Measurements from ENCODE around the gene NPHP4.

Gene NPHP4

DNA sequence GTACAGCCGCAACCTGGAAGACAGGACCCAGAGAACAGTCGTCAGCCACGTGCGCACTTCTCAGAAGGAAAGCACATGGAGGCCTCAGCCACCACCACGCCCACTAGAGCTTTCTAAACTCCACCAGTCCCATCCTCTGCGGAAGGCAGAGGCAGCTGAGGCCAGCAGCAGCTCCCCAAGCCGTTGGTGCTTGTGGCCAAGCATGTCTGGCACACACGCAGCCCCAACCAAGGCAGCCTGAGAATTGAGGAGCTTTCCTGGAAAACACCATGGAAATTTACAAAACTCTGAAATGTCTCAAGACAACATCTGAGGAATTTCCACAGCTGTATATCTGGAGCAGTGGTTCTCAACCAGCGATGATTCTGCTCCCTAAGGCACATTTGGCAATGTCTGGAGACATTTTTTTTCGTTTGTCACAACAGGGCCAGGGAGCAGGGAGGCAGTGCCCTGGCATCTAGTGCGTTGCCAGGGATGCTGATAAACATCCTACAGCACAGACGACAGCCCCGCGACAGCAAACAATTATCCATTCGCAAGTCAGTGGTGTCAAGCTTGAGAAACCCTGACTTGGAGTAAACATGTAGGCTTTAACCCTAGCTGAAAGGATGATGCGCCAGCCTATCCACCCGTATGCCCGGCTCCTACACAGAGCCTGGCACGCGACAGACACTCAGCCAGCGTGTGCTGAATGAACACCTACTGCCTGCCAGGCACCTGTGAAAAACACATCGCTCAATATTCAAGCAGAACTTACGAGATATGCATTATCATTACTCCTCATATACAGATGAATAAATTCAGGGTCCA is 24.7 kb downstream of the NPHP4 start:
- no peak for DNase-seq

DNA sequence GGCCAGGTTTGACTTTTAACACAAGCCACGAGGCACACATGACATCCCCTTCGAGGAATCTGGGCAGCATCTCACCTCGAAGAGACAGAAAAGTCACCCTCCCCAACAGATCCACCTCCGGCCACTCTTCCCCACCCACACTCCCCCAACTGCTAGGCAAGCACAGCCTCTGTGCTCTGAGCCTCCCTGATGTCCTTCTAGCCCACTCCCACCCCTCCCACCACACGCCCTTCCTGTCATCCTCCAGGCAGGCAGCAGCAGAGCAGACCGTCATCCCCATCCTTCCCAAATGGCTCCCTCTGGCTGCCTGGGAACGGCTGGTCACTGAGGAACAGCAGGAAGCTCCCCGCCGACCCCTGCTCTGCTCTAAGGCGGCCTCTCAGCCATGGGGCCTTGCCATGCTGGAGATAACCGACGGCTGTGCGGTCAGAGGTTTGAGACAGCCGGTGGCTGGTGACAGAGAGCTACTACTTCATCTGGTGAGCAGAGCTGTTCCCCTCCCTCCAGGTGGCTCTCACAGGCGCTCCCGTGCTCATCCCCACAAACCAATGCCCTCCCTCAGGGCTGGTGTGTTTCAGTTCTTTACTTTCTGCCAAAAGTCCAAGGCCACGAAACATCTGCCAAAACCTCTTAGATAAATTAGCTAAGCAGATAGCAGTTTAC is 25.6 kb downstream of the NPHP4 start:
- no peak for DNase-seq

DNA sequence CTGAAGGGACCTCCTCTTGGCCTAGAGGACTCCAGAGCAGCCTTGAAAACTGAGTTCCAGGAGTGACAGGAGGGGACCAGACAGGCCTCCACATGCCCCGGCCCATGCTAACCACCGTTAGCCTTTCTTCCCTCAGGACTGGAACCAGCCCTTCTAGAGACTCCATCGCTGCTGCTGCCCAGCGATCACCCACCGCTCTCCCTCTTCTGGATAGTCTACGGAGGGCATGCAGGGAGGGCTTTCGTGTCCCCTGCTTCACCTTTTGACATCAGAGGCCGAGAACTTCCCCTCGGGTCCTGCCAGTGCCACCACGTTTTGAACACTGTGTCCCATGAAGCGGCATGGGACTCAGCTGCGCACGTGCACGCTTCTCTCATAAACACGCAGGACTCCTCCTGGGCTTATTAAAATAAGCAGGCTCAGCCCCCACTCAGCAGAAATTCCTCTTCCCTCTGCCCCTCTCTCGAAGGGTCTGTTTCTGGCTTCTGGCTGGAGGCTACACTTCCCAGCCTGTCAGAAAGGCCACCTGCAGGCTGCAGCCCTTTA is 26.6 kb downstream of the NPHP4 start:
- no peak for DNase-seq

DNA sequence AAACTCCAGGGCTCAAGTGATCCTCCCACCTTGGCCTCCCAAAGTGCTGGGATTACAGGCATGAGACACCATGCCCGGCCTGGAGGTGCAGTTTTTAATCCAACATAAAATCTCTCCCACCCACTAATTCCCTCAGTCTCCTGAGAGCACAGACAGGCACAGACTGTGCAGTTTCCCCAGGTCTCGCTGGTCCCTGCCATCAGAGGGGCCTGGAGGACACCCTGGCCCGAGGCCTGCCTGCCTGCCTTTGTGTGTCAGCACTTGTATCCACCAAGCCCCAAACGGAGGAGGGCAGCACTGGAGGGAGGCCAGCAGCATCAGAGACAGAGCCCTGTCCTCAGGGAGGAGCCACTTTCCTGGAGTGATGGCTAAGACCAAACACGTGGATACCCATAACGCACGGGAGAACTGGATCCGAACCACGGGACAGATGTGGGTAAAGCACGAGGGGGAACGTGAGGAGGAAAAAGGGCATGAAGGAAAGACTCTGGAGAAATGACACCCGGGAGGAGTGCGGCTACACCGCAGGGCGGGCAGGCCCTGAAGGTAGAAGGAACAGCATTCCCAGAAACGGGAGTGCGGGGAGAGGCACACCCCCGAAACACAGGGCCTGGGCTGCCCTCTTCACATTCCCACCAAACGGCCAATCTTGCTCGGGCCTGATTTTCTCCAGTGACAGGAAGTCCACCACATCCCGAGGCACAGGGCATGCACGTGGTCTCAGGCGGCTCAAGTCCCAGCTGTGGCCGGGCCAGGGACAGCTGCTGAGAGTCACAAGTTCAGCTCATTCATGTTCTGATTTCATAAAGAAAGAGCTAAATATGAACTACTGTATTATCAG is 29.7 kb downstream of the NPHP4 start:
- no peak for DNase-seq

DNA sequence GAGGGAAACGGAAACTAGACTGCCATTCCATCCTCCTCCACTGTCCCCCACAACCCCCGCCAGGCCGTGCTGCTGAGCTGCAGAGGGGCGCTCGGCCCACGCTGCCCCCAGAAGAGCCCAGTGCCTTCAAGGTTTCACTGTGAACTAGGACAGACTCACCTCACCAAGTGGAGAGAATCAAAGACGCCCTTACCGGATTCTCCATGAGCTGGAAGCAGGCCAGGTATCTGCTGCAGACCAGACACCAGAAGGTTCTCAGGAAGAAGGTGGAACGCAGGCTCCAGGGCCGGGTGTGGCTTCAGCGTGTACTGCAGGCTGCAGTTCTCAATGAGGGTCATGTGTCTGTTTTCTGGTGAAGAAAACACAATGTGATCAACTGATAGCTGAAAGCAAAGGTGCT is 30.6 kb downstream of the NPHP4 start:
- DNase-seq, result no peak

DNA sequence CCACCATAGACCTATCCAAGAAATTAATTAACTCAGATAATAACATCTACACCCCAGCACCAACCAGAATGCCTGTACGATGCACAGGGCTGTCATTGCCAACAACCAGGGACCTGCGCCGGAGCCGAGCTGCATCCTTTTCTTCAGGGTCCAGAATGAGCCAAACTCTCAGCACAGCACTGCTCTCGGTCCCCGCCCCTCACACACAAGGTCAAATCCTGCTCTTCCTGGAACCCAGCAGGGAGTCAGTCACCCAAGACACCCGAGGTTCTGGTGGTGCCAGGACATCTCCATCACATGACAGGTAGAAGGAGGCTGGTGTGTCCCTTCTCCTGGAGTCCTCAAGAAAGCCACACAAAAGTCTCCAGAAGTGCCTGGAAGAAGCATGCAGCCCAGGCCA is 31.9 kb downstream of the NPHP4 start:
- DNase-seq, result no peak

DNA sequence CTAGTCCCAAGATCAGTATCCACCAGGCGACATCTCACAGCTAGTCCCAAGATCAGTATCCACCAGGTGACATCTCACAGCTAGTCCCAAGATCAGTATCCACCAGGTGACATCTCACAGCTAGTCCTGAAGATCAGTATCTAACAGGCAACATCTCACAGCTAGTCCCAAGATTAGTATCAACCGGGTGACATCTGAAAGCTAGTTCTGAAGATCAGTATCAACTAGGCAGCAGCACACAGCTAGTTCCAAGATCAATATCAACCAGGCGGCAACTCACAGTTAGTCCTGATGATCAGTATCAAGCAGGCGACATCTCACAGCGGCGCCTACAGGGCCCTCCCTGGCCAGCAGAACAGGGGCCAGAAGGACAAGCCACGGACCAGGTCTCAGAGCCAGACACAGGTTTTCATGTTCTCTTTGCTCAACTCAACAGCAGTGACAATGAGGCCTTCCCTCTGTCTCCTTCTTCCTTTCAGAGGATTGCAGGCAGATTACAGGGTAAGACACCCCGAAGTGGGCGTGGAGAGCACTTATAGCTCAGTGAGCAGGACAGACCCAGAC is 32.5 kb downstream of the NPHP4 start:
- no peak for DNase-seq

DNA sequence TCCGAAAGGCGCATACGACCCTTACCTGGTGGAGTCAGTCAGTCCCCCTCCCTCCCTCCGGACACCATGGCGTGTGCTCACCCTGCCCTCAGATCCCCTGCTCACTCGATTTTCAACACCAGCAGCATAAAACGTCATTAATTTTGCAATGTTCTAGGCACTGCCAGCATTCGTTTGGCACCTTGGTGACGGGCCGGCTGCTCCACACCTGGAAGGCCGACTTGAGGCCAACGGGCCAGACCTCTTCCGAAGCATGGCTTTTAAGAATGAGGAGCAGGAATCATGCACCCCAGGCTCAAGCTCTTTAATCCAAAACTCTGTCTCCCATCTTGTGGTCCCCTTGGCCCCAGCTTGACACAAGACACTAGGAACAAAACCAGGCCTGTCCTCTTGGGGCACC is 33.1 kb downstream of the NPHP4 start:
- DNase-seq, result no peak

DNA sequence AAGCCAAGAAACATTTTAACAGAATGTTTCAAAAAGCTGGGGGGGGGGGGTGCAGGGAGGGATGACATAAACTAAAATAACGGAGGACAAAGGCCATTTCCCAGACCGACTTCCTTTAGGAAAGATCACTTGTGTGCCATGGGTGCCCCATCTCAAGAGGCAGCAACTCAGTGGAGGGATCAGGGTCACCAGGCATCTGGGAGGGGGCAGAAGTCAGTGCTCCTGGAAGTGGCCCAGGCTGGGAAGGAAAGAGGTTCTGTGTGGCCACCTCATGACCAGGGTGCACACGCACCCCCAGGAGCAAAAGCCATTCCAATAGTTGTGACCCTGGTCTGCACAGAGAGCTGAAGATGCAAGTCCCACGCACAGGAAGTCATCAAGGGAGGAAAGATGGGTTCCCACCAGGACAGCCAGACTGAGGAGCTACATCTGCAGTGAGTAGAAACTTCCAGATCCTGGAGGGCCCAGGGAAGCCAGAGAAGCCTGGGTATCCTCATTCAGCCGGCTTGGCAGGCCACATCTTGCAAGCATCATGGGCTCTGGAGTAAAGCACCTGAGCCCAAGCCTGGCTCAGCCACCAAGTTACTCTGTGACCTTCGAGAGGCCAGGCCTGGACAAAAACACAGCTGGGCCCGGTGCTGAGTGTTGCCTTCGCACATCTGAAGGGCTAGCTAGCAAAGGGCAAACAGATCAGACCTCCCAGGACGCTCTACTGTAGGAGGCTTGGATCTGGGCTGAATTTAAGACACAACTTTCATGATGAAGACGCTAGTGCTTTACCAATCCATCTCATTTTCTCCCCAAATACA is 36.0 kb downstream of the NPHP4 start:
- DNase-seq, result no peak

DNA sequence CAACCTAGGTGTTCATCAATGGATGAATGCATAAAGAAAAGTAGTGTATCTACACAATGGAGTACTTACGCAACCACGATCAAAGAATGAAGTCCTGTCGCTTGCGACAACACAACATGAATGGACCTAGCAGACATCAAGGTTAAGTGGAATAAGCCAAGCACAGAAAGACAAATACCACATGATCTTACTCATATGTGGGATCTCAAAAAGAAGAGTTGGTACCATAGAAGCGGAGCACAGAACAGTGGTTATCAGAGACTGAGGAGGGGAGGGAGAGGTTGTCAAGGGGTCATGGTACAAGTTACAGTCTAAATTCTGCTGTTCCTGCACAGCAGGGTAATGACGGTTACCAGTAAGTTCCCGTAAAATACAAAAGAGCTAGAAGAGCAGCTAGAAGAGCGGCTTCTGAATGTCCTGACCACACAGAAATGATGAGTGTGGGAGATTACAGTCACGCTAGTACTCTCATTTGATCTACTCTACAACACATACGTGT is 36.7 kb downstream of the NPHP4 start:
- no peak for DNase-seq

DNA sequence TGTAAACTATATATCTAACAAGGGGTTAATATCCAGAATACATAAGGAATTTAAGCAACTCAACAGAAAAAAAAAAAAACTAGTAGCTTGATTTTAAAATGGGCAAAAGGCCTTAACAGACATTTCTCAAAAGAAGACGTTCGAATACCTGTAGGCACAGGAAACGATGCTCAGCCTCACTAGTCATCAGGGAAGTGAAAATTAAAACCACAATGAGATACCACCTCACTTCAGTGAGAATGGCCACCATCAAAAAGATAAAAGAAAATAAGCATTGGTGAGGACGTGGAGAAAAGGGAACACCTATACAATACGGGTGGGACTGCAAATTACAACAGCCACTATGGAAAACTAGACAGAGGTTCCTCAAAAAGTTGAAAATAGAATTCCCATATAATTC is 37.3 kb downstream of the NPHP4 start:
- DNase-seq, result no peak

DNA sequence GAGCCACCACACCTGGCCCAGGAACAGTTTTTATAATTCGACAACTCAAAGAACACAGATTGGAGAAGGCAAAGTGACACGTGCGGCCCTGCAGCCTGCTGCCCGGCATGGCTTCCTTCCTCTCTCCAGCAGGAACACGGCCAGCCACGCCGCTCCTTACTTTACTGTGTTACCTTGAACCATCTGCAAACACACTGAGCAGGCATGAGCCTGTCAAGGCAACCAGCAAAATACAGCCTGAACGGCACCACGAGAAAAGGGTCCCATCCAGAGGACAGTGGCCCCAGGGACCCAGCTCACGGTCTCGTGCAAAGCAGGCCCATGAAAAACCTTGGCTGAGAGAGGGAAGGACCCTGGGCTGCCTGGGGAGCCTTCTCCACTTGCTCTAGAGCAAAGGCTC is 38.8 kb downstream of the NPHP4 start:
- no peak for DNase-seq

DNA sequence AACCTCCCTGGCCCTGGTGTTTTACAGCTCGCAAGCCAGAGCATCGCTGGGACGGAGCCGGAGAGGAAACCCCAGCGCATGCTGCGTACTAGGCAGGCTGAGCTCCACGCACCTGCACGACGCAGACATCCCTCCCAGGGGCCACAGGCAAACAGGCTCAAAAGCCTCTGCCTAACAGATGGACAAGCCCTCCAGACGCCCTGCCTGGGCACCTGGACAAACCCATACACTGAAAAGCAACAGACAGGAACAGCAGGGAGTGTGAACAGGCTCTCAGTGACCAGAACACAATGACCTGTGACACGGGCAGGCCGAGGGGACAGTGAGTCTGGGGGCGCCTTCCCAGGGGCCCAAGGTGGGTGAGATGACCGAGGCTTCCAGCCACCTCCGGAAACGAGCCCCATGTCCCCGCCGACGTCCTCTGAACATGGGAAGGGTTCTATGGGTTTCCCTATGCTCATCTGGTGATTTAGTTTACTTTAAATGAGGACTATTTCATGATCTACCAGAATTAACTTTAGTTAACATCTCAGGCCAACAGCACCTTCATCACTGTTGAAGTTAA is 40.3 kb downstream of the NPHP4 start:
- DNase-seq, result no peak

DNA sequence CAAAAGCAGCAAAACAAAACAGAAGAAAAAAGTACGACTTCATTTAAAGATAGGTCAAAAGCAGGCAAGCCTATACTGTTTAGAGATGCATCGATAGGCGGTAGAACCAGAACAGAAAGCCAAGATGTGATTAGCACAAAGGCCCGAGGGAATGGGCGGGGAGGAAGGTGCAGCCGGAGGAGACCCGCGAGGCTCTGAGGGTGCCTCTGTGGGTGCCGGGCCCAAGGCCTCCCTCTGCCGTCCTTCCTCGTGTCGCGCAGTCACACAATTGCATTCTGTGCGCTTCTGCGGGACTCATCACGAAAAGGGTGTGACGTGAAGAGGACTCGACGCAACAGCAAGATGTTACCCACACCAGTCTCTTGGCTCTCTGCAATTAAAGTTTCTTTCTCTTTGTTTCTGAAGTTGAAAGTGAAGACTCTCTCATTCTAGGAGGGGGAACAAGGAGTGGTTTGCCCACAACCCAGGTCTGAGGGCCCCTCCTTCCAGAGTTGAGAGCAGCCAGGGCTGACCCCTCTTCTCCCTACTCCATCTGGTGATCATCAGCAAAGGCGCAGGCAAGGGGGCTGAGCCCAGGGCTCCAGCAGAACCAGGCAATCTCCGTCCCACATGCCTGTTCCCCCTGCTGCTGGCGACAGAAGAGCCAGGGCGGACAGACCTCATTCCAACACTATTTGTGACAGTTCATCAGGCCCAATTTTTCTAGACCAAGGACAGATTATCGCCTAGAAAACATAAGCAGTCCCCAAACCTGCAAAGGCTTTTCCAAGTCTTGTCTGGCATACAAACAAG is 41.0 kb downstream of the NPHP4 start:
- no peak for DNase-seq

DNA sequence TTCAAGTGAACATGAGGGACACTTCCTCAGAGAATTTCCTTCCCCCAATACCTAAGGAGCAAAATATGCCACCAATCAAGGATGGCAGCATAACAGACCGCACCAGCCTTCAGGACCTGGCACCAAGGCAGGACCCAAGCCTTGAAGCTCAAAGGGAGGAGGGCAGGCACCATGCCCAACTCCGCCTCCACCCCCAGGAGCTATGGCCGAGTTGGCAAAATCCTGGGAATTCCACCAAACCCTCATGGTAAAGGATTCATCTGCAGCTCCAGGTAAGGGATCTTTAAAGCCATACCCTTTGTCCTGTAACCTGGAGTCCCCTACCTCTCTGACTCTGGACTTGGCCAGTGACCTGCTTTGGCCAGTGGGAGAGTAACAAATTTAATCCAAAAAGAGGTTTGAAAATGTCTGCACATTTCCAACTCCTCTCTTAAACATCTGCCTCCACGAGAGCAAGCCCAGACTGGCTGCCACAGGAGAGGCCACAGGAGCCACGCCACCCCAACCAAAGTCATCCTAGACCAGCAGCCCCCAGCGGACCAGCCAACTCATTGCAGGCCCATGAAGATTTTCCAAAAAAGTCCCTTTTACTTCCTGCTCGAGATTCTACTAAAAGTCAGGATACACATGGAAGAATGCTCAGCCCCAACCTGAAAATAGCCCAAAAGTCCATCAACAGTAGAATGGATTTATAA is 41.9 kb downstream of the NPHP4 start:
- no peak for DNase-seq

DNA sequence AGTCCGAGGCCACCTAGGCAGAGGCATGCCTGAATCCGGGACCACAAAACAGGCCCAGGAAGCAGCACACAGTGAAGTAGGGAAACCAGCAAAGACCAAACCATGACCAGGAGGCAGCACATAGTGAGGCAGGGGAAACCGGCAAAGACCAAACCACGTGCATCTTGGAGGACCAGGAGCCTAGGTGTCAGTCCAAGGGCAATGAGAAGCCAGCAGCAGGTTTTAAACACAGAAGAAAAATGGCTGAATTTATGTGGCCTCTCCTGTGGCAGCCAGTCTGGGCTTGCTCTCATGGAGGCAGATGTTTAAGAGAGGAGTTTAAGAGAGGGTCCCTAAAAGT is 42.5 kb downstream of the NPHP4 start:
- DNase-seq, result no peak

DNA sequence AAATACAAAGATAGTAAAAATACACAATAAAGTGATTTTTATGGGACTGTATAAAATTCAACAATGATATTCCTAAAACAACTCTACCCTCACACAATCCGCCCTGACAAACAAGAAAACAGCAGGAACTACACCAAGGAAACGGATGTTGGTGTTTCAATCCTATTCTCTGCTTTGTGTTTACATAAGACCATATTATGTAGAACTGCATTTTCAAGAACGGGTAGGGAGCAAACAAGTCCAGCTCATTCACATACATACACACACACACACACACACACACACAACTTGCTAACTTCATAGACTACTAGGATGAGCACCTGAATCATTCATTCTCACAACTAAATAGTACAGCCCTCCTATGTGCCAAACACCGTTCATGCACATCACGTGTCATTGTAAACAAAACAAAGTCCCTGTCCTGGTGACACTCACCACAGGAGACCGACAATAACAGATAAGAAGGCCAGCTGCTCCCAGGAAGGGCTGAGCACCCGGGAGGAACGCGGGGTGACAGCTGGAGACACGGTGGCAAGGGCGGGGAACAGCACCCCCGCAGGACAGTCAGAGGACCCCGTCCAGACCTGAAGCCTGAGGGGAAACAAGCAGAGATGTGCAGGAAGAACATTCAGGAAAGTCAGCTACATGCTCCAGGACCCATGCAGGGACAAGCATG is 43.0 kb downstream of the NPHP4 start:
- DNase-seq, result no peak

DNA sequence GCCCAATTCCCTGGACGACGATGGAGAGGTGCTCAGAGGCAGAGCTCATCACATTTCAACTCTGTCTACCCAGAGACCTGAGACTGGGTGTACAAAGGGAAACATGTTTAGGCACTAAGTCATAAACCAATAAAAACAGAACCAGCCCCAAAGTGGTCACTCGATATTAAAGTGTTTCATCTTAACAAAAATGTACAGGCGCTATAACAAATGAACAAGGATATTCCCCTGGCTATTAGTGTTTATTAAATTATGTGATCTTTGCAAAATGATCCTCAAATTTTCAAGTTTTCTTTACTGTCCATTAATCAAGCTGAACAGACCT is 43.6 kb downstream of the NPHP4 start:
- DNase-seq, result no peak

DNA sequence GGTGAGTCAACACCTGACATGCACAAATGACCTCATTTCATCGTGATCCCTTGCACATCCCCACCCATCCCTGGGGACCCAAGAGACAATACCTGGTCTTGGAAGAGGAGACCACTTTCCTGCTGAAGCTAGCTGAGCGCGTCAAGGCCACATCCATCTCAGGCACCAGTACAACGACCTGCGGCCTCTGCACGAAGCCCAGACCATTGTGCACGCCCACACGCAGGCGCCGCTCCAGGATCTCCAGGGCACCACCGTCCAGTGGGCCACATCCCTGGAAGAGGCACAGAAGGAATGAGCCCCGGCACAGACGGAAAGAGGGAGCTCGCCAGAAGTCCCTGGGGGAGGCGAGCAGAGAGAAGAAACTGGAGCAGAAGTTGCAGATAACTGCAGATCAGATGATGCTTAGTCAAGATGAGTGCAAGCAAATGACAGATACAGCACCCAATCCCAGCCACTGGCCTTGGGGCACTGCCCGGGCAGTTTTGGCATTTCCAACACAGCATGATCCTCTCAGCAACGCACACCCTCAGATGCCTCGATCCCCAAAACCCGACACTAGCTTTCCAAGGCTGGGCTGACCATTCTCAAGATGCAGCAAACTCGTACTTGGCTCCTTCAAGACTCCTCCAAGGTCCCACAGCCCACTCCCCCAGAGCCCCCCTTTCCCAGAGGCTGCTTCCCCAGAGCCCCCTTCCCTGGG is 44.1 kb downstream of the NPHP4 start:
- DNase-seq, result no peak
